Measurements from ENCODE around the gene ADGB.

GRCh38 chr6:146768722-146769121 is 169.9 kb downstream of the ADGB start:
- TF ChIP-seq CTCF (IDR thresholded peaks at IDR 0.05): no peak
- TF ChIP-seq POLR2A (IDR thresholded peaks at IDR 0.05): no peak

All from thyroid gland (tissue), 4 donors.